HepG2 (cell line): ENCODE data around the gene ALDH16A1. TPM values are rescaled to one million over a fixed set of nuclear protein-coding genes. Genes with fewer than 3 reads are reported as not detected.
A peak's percentile ranks its signal among the peaks of the same experiment; 100 is the strongest.

Experiments
- ARNTL ChIP-seq: sonication (generic); formaldehyde crosslinking; IDR thresholded peaks from 2 replicates; pipeline ENCODE4 v1.4.0; 2020; ENCODE audit warnings: mild to moderate bottlenecking, missing genetic modification reagents
- BORCS8-MEF2B ChIP-seq: sonication (generic); formaldehyde crosslinking; IDR thresholded peaks from 2 replicates; pipeline ENCODE4 v1.8.0; 2022; ENCODE audit warnings: mild to moderate bottlenecking, missing genetic modification reagents
- CBFB ChIP-seq: sonication (generic); formaldehyde crosslinking; IDR thresholded peaks from 2 replicates; pipeline ENCODE4 v1.4.0; 2020; ENCODE audit warnings: missing genetic modification reagents
- CHCHD3 ChIP-seq: sonication (generic); formaldehyde crosslinking; IDR thresholded peaks from 2 replicates; pipeline ENCODE4 v1.8.0; 2022; ENCODE audit warnings: mild to moderate bottlenecking, missing genetic modification reagents, moderate library complexity
- FOXK1 ChIP-seq: sonication (generic); formaldehyde crosslinking; IDR thresholded peaks from 2 replicates; pipeline ENCODE4 v1.4.0; 2020; ENCODE audit warnings: low read depth, missing genetic modification reagents, borderline replicate concordance
- IKZF4 ChIP-seq: sonication (generic); formaldehyde crosslinking; IDR thresholded peaks from 2 replicates; pipeline ENCODE4 v1.5.1; 2020; ENCODE audit warnings: borderline replicate concordance, mild to moderate bottlenecking, low read depth, missing genetic modification reagents; ENCODE audit errors: not compliant biosample characterization
- MAFK ChIP-seq, 2 experiments: IDR thresholded peaks in 1 of 2; conservative IDR thresholded peaks in 1 of 2; 2 replicates each; pipeline ENCODE4 v1.6.1; 2011; ENCODE audit warnings: improper control_type of control experiment in 2 of 2, low read length in 2 of 2
- MED1 ChIP-seq: sonication (generic); formaldehyde crosslinking; IDR thresholded peaks from 2 replicates; pipeline ENCODE4 v1.4.0; 2020; ENCODE audit warnings: missing genetic modification reagents
- NFKBIZ ChIP-seq: IDR thresholded peaks from 2 replicates; pipeline ENCODE4 v1.6.1; 2018; ENCODE audit warnings: missing genetic modification reagents, missing compliant biosample characterization
- RFXAP ChIP-seq: sonication (generic); formaldehyde crosslinking; IDR thresholded peaks from 2 replicates; pipeline ENCODE4 v1.4.0; 2020; ENCODE audit warnings: missing genetic modification reagents, borderline replicate concordance
- SIN3A ChIP-seq: IDR thresholded peaks from 2 replicates; pipeline ENCODE4 v1.6.1; 2011; ENCODE audit warnings: low read depth, mild to moderate bottlenecking, control low read depth, low read length, borderline replicate concordance
- SNAPC2 ChIP-seq: sonication (generic); formaldehyde crosslinking; IDR thresholded peaks from 2 replicates; pipeline ENCODE4 v1.8.1; 2022; ENCODE audit warnings: mild to moderate bottlenecking, missing genetic modification reagents
- SSRP1 ChIP-seq: IDR thresholded peaks from 2 replicates; pipeline ENCODE4 v1.6.1; 2016; ENCODE audit warnings: control low read depth
- TARDBP ChIP-seq: sonication (generic); formaldehyde crosslinking; IDR thresholded peaks from 2 replicates; pipeline ENCODE4 v1.8.0; 2022; ENCODE audit warnings: mild to moderate bottlenecking, missing genetic modification reagents
- TCF12 ChIP-seq, 2 experiments: fragments of 450-650 bp in 1 of 2; sonication (generic) in 1 of 2; formaldehyde crosslinking in 1 of 2; IDR thresholded peaks; 2 replicates each; pipeline versions ENCODE4 v1.6.1 to v1.8.0; 2017 to 2022; ENCODE audit warnings: antibody characterized with exemption in 1 of 2, mild to moderate bottlenecking in 1 of 2, missing genetic modification reagents in 1 of 2, moderate library complexity in 1 of 2
- WIZ ChIP-seq: sonication (generic); formaldehyde crosslinking; IDR thresholded peaks from 2 replicates; pipeline ENCODE4 v1.5.1; 2020; ENCODE audit warnings: mild to moderate bottlenecking, missing genetic modification reagents
- ZFP1 ChIP-seq: IDR thresholded peaks from 2 replicates; pipeline ENCODE4 v1.6.1; 2016
- ZNF224 ChIP-seq: sonication (generic); formaldehyde crosslinking; IDR thresholded peaks from 2 replicates; pipeline ENCODE4 v1.5.0; 2020; ENCODE audit warnings: mild to moderate bottlenecking, missing genetic modification reagents
- ZNF274 ChIP-seq: sonication (generic); formaldehyde crosslinking; IDR thresholded peaks from 2 replicates; pipeline ENCODE4 v1.5.1; 2020; ENCODE audit warnings: mild to moderate bottlenecking, missing genetic modification reagents
- ZNF3 ChIP-seq: IDR thresholded peaks from 2 replicates; pipeline ENCODE4 v1.7.0; 2017; ENCODE audit warnings: inconsistent platforms
- polyA plus RNA-seq, 8 experiments: library from polyadenylated mRNA; depleted of rRNA in 3 of 8; stranded (reverse) in 7 of 8; unstranded in 1 of 8; fragments of >200 nt; fragmentation: Illumina TruSeq in 4 of 8; extraction: Trizol in 4 of 8; gene quantifications; 2 replicates each; pipeline versions ENCODE4 v1.2.1 to v1.2.3, GENCODE V29; 2011 to 2016; ENCODE audit warnings: low read depth in 4 of 8, missing spikeins in 1 of 8, mixed read lengths in 1 of 8; ENCODE audit not compliant: insufficient read depth in 1 of 8
- total RNA-seq, 5 experiments: library from RNA; depleted of rRNA; stranded (reverse); fragments of >200 nt; fragmentation: Illumina TruSeq; extraction: Trizol; gene quantifications; 2 replicates each; pipeline ENCODE4 v1.2.3, GENCODE V29; 2016; ENCODE audit warnings: low read depth in 1 of 5
- TF ChIP-seq, protein P1 (sequence below): sonication (generic); formaldehyde crosslinking; IDR thresholded peaks from 2 replicates; pipeline ENCODE4 v1.5.1; 2020; ENCODE audit warnings: mild to moderate bottlenecking, missing genetic modification reagents, borderline replicate concordance
- TF ChIP-seq, protein P2 (sequence below): sonication (generic); formaldehyde crosslinking; IDR thresholded peaks from 2 replicates; pipeline ENCODE4 v1.4.0; 2020; ENCODE audit warnings: missing genetic modification reagents, borderline replicate concordance
- TF ChIP-seq, protein P3 (sequence below): fragments of 450-650 bp; IDR thresholded peaks from 2 replicates; pipeline ENCODE4 v1.6.1; 2016

Gene ALDH16A1
- total and polyA plus RNA-seq, 2 of the 13 experiments (the other 11 are each of a cell fraction or from before 2014, with no cell fraction given): 8.4 to 34.9 TPM

DNA sequence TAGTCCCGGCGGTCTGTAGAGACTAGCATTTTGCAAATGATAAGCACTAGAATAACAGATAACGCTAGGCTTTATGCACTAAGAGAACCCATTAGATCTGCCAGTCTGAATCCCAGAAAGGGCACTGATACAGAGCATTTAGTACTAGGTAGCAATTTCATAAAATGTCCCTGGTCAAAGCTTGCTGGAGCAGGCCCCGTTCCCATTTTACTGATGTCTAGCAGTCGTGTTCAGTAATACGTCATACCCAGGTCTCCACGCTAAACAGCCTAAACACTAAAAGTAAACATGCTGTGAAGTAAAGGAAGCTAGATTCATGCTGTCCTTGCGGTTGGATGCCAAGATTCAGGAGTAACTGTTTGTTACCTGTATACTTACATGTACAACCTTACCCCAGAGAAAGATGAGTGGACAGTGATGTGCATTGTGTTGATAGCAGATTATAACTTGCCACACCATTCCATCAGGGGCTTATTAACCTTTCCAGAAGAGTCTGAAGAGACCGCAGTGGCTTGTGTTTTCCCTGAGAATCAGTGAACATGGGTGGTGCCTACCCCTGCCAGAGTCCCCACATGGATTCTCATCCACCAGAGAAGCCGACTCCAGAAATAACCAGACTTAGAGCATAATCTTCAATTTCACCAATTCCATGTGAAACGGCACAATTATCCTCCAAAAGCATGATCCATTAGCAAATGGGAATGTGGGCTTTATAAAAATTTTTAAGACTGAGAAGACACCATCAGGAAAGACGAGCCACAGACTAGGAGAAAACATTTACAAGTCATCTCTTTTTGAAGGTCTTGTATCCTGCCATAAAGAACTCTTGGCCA is 39.8 kb downstream of the ALDH16A1 start (continued):
- TF ChIP-seq, protein P1, sequence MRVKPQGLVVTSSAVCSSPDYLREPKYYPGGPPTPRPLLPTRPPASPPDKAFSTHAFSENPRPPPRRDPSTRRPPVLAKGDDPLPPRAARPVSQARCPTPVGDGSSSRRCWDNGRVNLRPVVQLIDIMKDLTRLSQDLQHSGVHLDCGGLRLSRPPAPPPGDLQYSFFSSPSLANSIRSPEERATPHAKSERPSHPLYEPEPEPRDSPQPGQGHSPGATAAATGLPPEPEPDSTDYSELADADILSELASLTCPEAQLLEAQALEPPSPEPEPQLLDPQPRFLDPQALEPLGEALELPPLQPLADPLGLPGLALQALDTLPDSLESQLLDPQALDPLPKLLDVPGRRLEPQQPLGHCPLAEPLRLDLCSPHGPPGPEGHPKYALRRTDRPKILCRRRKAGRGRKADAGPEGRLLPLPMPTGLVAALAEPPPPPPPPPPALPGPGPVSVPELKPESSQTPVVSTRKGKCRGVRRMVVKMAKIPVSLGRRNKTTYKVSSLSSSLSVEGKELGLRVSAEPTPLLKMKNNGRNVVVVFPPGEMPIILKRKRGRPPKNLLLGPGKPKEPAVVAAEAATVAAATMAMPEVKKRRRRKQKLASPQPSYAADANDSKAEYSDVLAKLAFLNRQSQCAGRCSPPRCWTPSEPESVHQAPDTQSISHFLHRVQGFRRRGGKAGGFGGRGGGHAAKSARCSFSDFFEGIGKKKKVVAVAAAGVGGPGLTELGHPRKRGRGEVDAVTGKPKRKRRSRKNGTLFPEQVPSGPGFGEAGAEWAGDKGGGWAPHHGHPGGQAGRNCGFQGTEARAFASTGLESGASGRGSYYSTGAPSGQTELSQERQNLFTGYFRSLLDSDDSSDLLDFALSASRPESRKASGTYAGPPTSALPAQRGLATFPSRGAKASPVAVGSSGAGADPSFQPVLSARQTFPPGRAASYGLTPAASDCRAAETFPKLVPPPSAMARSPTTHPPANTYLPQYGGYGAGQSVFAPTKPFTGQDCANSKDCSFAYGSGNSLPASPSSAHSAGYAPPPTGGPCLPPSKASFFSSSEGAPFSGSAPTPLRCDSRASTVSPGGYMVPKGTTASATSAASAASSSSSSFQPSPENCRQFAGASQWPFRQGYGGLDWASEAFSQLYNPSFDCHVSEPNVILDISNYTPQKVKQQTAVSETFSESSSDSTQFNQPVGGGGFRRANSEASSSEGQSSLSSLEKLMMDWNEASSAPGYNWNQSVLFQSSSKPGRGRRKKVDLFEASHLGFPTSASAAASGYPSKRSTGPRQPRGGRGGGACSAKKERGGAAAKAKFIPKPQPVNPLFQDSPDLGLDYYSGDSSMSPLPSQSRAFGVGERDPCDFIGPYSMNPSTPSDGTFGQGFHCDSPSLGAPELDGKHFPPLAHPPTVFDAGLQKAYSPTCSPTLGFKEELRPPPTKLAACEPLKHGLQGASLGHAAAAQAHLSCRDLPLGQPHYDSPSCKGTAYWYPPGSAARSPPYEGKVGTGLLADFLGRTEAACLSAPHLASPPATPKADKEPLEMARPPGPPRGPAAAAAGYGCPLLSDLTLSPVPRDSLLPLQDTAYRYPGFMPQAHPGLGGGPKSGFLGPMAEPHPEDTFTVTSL: no peak
- TF ChIP-seq ZNF3 (CRISPR knock-in tag) (no peak), SSRP1 (CRISPR knock-in tag) (peak; percentile 92), WIZ (CRISPR knock-in tag) (0 out of 2 replicates have a peak, but pooled peaks have one; percentile 28), NFKBIZ (CRISPR knock-in tag) (no peak), IKZF4 (CRISPR knock-in tag) (no peak), SNAPC2 (CRISPR knock-in tag) (no peak), CHCHD3 (CRISPR knock-in tag) (no peak), BORCS8-MEF2B (CRISPR knock-in tag) (no peak), RFXAP (CRISPR knock-in tag) (no peak), TCF12 (IDR thresholded peaks at IDR 0.05) (no peak), TCF12 (CRISPR knock-in tag; IDR thresholded peaks at IDR 0.05) (no peak), ARNTL (CRISPR knock-in tag) (no peak), FOXK1 (CRISPR knock-in tag) (peak; percentile 16; the same call in 1 of the 2 replicates), ZNF224 (CRISPR knock-in tag) (no peak), MED1 (CRISPR knock-in tag) (0 out of 2 replicates have a peak, but pooled peaks have one; percentile 11), SIN3A (no peak), ZFP1 (CRISPR knock-in tag) (no peak), CBFB (CRISPR knock-in tag) (peak; percentile 14; the same call in 1 of the 2 replicates), ZNF274 (CRISPR knock-in tag) (no peak), MAFK (conservative IDR thresholded peaks at IDR 0.05 in 1 of 2, IDR thresholded peaks at IDR 0.05 in 1 of 2; ENCODE audit: low read length in 2 of 2) (no peak), TARDBP (CRISPR knock-in tag) (peak; percentile 48)
- TF ChIP-seq, protein P2, sequence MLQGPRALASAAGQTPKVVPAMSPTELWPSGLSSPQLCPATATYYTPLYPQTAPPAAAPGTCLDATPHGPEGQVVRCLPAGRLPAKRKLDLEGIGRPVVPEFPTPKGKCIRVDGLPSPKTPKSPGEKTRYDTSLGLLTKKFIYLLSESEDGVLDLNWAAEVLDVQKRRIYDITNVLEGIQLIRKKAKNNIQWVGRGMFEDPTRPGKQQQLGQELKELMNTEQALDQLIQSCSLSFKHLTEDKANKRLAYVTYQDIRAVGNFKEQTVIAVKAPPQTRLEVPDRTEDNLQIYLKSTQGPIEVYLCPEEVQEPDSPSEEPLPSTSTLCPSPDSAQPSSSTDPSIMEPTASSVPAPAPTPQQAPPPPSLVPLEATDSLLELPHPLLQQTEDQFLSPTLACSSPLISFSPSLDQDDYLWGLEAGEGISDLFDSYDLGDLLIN (CRISPR knock-in tag): no peak
- TF ChIP-seq, protein P3, sequence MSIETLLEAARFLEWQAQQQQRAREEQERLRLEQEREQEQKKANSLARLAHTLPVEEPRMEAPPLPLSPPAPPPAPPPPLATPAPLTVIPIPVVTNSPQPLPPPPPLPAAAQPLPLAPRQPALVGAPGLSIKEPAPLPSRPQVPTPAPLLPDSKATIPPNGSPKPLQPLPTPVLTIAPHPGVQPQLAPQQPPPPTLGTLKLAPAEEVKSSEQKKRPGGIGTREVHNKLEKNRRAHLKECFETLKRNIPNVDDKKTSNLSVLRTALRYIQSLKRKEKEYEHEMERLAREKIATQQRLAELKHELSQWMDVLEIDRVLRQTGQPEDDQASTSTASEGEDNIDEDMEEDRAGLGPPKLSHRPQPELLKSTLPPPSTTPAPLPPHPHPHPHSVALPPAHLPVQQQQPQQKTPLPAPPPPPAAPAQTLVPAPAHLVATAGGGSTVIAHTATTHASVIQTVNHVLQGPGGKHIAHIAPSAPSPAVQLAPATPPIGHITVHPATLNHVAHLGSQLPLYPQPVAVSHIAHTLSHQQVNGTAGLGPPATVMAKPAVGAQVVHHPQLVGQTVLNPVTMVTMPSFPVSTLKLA: no peak
